ENCODE results near the gene TAS2R50. TPM values are rescaled to one million over a fixed set of nuclear protein-coding genes. Genes with fewer than 3 reads are reported as not detected.

The TAS2R50 gene
- total and polyA plus RNA-seq, 9 of the 15 experiments (the other 6 are each of a cell fraction or from before 2014, with no cell fraction given), result 0.06 to 1.3 (median 0.42) TPM; not detected in 3

GRCh38 chr12:10952645-10953044 lies 34.1 kb downstream of the TAS2R50 start:
- Histone ChIP-seq H3K27me3 (ENCODE audit: control insufficient read depth in 2 of 2, insufficient read depth in 2 of 2, low read length in 2 of 2) (no peaks in the 10 kb centered on the region), H3K4me1 (replicated peaks in 1 of 2; ENCODE audit: control insufficient read depth in 2 of 2, insufficient read depth in 2 of 2, low read length in 2 of 2) (no peaks in the 10 kb centered on the region), H2AFZ (ENCODE audit: low read depth, low read length) (no peak overlapping the region), H3K9ac (ENCODE audit: insufficient read depth in 1 of 2, low read depth in 2 of 2, low read length in 2 of 2) (no peak overlapping the region), H3K27ac (ENCODE audit: extremely low read depth, low read depth, low read length) (no peak overlapping the region), H3K4me2 (ENCODE audit: insufficient read depth, low read length) (no peak overlapping the region), H3K9me1 (ENCODE audit: control insufficient read depth, insufficient read depth, low read length) (no peaks in the 10 kb centered on the region), H4K20me1 (replicated peaks; ENCODE audit: control insufficient read depth, insufficient read depth, low read length) (no peaks in the 10 kb centered on the region), H3K36me3 (ENCODE audit: control insufficient read depth, insufficient read depth, low read length) (no peaks in the 10 kb centered on the region), H3K9me3 (replicated peaks; ENCODE audit: control insufficient read depth, insufficient read depth, low read depth, low read length) (no peaks in the 10 kb centered on the region), H3K79me2 (ENCODE audit: control insufficient read depth, insufficient read depth, low read length) (no peaks in the 10 kb centered on the region), H3K4me3 (no peak overlapping the region)
- ChIA-PET CTCF (ENCODE audit: low intra/inter-chr PET ratio) (no interaction called here), POLR2A (no interaction called here)
- in situ Hi-C loops (cut with MboI), result no loop called here
- WGBS (ENCODE audit: insufficient coverage, low coverage, missing lambda C conversion rate), result 100% methylated on average over 3 of the region's 4 CpGs
- ATAC-seq (no peak), DNase-seq (ENCODE audit: extremely low read depth in 1 of 4, low spot score in 3 of 4) (no peak), FAIRE-seq (no peak)
- no peak for TF ChIP-seq ZNF24 (IDR thresholded peaks at IDR 0.05)
- TF ChIP-seq, protein P1, sequence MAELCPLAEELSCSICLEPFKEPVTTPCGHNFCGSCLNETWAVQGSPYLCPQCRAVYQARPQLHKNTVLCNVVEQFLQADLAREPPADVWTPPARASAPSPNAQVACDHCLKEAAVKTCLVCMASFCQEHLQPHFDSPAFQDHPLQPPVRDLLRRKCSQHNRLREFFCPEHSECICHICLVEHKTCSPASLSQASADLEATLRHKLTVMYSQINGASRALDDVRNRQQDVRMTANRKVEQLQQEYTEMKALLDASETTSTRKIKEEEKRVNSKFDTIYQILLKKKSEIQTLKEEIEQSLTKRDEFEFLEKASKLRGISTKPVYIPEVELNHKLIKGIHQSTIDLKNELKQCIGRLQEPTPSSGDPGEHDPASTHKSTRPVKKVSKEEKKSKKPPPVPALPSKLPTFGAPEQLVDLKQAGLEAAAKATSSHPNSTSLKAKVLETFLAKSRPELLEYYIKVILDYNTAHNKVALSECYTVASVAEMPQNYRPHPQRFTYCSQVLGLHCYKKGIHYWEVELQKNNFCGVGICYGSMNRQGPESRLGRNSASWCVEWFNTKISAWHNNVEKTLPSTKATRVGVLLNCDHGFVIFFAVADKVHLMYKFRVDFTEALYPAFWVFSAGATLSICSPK (IDR thresholded peaks at IDR 0.05; ENCODE audit: borderline replicate concordance), result no peak
- no peak for TF ChIP-seq ATF7 (IDR thresholded peaks at IDR 0.05)
- no peak for TF ChIP-seq MTA1 (IDR thresholded peaks at IDR 0.05; ENCODE audit: borderline replicate concordance)
- TF ChIP-seq ARHGAP35 (IDR thresholded peaks at IDR 0.05; ENCODE audit: partially characterized antibody), result no peak
- TF ChIP-seq SFPQ (IDR thresholded peaks at IDR 0.05; ENCODE audit: low read depth, low read length), result no peak
- BruUV-seq (replicated peaks), result no TSS peak
- intact Hi-C loops (cut with micrococcal nuclease), result no loop called here
